GM21390 (cell line): ENCODE measurements around the gene HNRNPA2B1.
"Not testable (repeated sequence)": the region's sequence is repeated elsewhere in the genome, so short reads cannot be mapped to it uniquely, and the experiment has no call there.

Experiments used
- ATAC-seq: cut with Tn5 transposase; IDR thresholded peaks from one replicate; pipeline ENCODE4 v1.9.1; 2021; ENCODE audit not compliant: unreplicated experiment

HNRNPA2B1 gene

GRCh38 chr7:26147646-26148306, 52.8 kb downstream of the HNRNPA2B1 start:
- not testable (repeated sequence) for ATAC-seq

GRCh38 chr7:26147030-26147429, 53.5 kb downstream of the HNRNPA2B1 start:
- no peak for ATAC-seq

DNA sequence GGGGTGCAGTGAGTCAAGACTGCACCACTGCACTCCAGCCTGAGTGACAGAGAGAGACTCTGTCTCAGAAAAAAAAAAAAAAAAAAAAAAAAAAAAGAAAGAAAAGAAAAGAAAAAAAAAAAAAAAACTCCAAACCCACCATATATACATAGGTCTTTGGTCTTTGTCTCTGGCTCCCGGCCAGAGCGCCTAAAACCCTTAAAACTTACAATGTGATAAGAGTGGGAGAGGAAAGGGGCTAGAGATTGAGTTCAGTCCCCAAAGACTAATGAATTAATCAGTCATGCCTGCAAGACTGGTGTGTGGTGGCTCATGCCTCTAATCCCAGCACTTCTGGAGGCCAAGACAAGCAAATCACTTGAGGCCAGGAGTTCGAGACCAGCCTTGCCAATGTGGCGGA, 55.3 kb downstream of the HNRNPA2B1 start:
- no peak for ATAC-seq

DNA sequence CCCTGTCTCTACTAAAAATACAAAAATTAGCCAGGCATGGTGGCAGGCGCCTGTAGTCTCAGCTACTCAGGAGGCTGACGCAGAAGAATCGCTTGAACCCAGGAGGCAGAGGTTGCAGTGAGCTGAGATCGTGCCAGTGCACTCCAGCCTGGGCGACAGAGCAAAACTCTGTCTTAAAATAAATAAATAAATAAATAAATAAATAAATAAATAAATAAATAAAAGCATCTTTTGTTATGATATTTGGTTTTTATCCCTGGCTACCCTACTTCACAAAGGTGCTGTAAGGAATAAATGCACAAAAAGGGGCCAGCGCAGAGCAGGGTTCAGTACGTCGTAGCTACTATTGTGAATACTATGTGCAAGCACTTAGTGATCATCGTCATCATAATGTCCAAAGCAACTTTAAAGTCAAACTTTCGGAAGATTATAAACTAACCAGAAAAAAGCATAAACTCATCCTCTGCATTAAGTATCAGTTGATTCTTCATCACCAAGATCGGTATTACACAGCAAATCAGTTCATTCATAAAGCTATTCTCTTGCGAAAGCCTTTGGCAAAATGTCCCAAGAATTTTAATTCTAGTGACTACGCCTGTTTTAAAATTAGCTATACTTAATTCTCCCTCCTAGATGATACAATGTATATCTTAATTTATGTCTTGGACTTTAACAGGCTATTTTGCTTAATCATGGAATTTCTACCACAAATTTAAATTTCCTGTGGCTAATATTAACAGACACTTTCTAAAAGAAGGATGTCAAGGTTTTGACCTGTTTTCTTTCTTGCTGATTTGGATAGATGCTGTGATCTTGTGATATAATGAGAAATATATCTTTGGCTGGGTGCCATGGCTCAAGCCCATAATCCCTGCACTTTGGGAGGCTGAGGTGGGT, 56.1 kb downstream of the HNRNPA2B1 start:
- no peak for ATAC-seq

DNA sequence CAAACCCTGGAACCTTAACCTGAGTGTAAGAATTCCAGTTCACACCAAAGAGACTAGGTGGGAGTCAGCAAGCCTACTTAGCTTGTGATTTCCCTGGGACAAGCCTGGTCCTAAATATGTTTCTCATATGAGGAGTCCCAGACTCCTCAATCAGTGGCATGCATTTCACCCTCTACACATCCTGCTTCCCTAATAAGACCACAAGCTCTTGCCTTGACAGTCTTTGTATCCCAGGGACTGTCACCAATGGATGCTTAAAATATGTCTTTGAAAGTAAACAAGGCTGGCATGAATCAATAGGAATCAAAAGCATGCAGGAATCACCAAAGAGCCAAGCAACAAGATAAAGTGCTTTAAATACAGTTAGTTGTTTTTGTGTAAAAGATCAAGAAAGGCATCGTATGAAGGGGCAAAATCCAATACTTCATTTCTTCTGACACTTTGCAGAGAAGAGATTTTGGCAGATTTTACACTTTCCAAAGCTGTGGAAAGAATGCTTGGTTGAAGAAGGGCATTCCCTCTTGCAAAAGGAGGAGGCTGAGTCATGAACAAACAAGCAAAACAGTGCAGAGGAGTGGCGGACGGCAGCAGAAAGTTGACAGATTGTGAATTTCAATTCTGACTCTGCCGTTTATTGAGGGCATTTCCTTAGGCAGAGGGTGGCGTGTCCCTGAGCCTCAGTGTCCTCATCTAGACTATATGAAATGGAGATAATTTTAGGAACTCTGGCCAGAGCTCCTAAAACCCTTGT, 57.1 kb downstream of the HNRNPA2B1 start:
- ATAC-seq, result no peak

DNA sequence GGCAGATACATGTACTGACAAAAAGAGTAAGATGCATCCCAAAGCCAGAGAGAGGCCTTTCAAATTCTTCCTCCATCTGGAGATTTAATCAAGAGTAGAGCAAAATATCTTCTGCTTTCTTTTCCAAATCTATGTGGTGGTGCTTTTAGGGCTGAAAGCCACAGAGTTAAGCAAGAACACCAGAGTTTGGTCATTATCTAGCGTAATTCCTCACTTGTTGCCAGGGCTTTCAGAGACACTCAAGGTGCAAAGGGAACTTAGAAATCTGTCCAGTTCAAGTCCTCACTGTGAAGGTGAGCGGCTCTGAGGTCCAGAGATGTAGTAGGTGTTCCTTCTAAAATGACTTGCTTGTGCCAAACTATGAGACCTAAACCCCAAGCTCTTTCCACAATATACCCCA, 59.5 kb downstream of the HNRNPA2B1 start:
- no peak for ATAC-seq

DNA sequence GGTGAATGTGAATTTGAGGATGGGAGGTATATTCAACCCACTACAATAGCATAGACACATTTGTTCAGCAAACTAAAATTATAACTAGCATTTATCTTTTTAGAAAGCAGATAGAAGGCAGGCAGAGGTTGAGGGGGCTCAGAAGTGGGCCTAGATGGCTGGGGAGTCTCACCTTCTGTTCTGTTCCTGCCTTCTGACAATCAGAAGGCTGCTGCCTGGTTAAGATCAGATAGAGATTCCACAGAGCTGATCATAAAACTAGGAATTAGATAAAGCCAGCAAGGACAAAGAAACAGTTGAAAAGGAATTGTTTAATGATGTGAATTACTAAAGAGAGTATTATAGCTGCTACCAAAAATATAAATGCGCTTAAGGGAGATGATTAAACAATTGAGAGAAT, 60.2 kb downstream of the HNRNPA2B1 start:
- ATAC-seq, result no peak
